Measurements from ENCODE around the gene RGL4. TPM values are rescaled to one million over a fixed set of nuclear protein-coding genes. Genes with fewer than 3 reads are reported as not detected.
A peak's percentile ranks its signal among the peaks of the same experiment; 100 is the strongest.

The RGL4 gene
- total and polyA plus RNA-seq, 2 of the 13 experiments (the other 11 are each of a cell fraction or from before 2014, with no cell fraction given) = not detected

- intact Hi-C loops (cut with micrococcal nuclease; ENCODE audit: unreplicated experiment) = no loop called here
- FAIRE-seq (no peak), DNase-seq (ENCODE audit: low spot score) (no peak), ATAC-seq (no peak; the same call in 2 of the 3 replicates)
- H3K79me2 ChIP-seq (ENCODE audit: insufficient read depth, low read length) = no peaks in the 10 kb centered on the region
- no peaks in the 10 kb centered on the region for H4K20me1 ChIP-seq (ENCODE audit: insufficient read depth, low read length)
- no TSS peak for BruUV-seq (replicated peaks)
- H3K27ac ChIP-seq (ENCODE audit: extremely low read length, insufficient read depth, low read length) = peak overlapping the region; percentile 38
- WGBS (ENCODE audit: low lambda C conversion rate) = 94% methylated on average over 14 of the region's 26 CpGs
- CTCF ChIA-PET (ENCODE audit: low intra/inter-chr PET ratio, low total read pairs) = no interaction called here
- no peak overlapping the region for H2AFZ ChIP-seq (ENCODE audit: low read length)
- no peaks in the 10 kb centered on the region for H3K9me3 ChIP-seq (ENCODE audit: low read length)
- peak overlapping the region; percentile 81 for H3K4me2 ChIP-seq (ENCODE audit: low read depth, low read length)
- in situ Hi-C loops (cut with HindIII; ENCODE audit: extremely low pct_ligation_motif_present, low pct_unique_long_range_greater_than_20kb) = no loop called here
- no peaks in the 10 kb centered on the region for H3K27me3 ChIP-seq (ENCODE audit: control insufficient read depth in 1 of 2, insufficient read depth in 2 of 2, low read length in 2 of 2)
- peaks cover 64% of the 10 kb centered on the region for H3K4me1 ChIP-seq (ENCODE audit: insufficient read depth, low read length)
- POLR2A ChIA-PET = interaction anchor here (2.4 kb wide), 1 partner anchor 11 kb away, joined by 9 read pairs; no protein-coding TSS in a partner anchor
- H3K9ac ChIP-seq (ENCODE audit: insufficient read depth, low read depth, low read length) = no peak overlapping the region
- no peaks in the 10 kb centered on the region; a peak in 1 of 5 replicates for H3K36me3 ChIP-seq (replicated peaks in 1 of 2; ENCODE audit: control insufficient read depth in 1 of 2, insufficient read depth in 2 of 2, low read length in 2 of 2)
- peak overlapping the region in 1 of 3 experiments; percentile 33; a peak in 1 of 6 replicates for H3K4me3 ChIP-seq (replicated peaks in 1 of 3; ENCODE audit: insufficient read depth in 1 of 3, low read depth in 2 of 3, low read length in 3 of 3)
- TF ChIP-seq HOXD1 (CRISPR knock-in tag; IDR thresholded peaks at IDR 0.05) (no peak), ZFY (CRISPR knock-in tag; IDR thresholded peaks at IDR 0.05) (no peak), ZNF101 (CRISPR knock-in tag; IDR thresholded peaks at IDR 0.05; ENCODE audit: borderline replicate concordance, low read depth) (no peak), FOXJ3 (CRISPR knock-in tag; IDR thresholded peaks at IDR 0.05; ENCODE audit: borderline replicate concordance) (no peak), TP53 (CRISPR knock-in tag; conservative IDR thresholded peaks at IDR 0.05) (no peak), ETV5 (CRISPR knock-in tag; IDR thresholded peaks at IDR 0.05; ENCODE audit: borderline replicate concordance) (no peak), ZBTB3 (CRISPR knock-in tag; IDR thresholded peaks at IDR 0.05; ENCODE audit: borderline replicate concordance, low read depth) (no peak), ZFP91 (CRISPR knock-in tag; IDR thresholded peaks at IDR 0.05; ENCODE audit: borderline replicate concordance) (peak; percentile 90), ZBTB38 (CRISPR knock-in tag; IDR thresholded peaks at IDR 0.05) (peak; percentile 56), MED13 (CRISPR knock-in tag; IDR thresholded peaks at IDR 0.05) (no peak), IKZF1 (IDR thresholded peaks at IDR 0.05) (no peak), HMG20A (CRISPR knock-in tag; IDR thresholded peaks at IDR 0.05; ENCODE audit: borderline replicate concordance) (no peak), ZSCAN20 (CRISPR knock-in tag; IDR thresholded peaks at IDR 0.05; ENCODE audit: borderline replicate concordance) (no peak), PTBP1 (IDR thresholded peaks at IDR 0.05; ENCODE audit: low read depth, low read length, poor library complexity, severe bottlenecking) (no peak), PATZ1 (CRISPR knock-in tag; IDR thresholded peaks at IDR 0.05) (peak; percentile 33; the same call in 1 of the 2 replicates), KDM3A (CRISPR knock-in tag; IDR thresholded peaks at IDR 0.05; ENCODE audit: low read depth) (no peak), ZNF770 (CRISPR knock-in tag; IDR thresholded peaks at IDR 0.05) (no peak), ZNF124 (CRISPR knock-in tag; IDR thresholded peaks at IDR 0.05) (no peak), MTF2 (CRISPR knock-in tag; IDR thresholded peaks at IDR 0.05; ENCODE audit: borderline replicate concordance) (no peak)
Measured at GRCh38 chr22:23673826-23674690, 16.8 kb upstream of the RGL4 start.
